ENCODE data around the gene NKAIN1.

Gene NKAIN1

DNA sequence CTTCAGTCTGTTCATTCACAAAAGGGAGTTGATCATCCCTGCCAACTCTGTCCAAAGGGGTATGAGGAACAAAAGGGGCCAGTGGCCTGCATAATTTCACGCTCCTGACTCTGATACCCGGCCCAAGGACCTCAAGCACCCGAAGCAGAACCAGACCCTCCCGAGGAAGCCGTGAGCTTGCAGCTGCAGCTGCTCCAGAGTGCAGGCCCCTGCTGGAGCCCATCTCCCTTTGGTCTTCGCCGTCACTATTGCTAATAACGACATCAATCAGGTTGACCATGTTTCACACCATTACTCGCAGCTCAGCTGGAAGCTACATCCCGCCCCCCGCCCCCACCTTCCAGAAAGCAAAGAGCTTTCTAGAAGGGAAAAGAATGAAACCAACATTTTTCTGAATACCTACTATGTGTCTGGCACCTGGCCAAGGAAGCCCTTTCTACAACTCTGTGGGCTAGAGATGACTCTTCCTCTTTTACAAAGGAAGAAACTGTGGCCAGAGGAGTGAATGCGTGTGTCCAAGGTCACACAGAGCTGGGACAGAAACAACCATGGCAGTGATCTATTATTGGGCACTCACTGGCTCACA, 5.5 kb downstream of the NKAIN1 start:
- Histone ChIP-seq H3K27ac (no peak overlapping the region), H3K4me3 (no peak overlapping the region)
- TF ChIP-seq, protein P1, sequence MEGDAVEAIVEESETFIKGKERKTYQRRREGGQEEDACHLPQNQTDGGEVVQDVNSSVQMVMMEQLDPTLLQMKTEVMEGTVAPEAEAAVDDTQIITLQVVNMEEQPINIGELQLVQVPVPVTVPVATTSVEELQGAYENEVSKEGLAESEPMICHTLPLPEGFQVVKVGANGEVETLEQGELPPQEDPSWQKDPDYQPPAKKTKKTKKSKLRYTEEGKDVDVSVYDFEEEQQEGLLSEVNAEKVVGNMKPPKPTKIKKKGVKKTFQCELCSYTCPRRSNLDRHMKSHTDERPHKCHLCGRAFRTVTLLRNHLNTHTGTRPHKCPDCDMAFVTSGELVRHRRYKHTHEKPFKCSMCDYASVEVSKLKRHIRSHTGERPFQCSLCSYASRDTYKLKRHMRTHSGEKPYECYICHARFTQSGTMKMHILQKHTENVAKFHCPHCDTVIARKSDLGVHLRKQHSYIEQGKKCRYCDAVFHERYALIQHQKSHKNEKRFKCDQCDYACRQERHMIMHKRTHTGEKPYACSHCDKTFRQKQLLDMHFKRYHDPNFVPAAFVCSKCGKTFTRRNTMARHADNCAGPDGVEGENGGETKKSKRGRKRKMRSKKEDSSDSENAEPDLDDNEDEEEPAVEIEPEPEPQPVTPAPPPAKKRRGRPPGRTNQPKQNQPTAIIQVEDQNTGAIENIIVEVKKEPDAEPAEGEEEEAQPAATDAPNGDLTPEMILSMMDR (IDR thresholded peaks at IDR 0.05), result no peak
- DNase-seq (ENCODE audit: low spot score), result no peak

DNA sequence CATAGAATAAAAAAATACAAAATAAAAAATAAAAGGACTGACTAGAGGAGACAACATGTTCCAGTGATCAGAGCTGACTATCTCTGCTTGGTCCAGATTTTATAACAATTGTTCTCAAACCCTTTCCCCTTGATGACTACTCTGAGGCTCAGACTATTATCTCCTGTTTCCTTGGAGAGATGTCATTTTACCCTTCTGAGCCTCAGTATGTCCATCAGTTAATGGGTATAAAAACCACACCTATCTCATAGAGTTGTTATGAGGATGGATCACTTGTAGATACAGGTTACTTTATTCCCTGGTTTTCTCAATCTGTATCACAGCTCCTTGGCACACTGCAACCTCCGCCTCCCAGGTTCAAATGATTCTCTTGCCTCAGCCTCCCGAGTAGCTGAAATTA, 7.0 kb downstream of the NKAIN1 start:
- TF ChIP-seq, protein P1 (IDR thresholded peaks at IDR 0.05), result no peak
- Histone ChIP-seq H3K27ac (no peak overlapping the region), H3K4me3 (no peak overlapping the region)
- no peak for DNase-seq (ENCODE audit: low spot score)

DNA sequence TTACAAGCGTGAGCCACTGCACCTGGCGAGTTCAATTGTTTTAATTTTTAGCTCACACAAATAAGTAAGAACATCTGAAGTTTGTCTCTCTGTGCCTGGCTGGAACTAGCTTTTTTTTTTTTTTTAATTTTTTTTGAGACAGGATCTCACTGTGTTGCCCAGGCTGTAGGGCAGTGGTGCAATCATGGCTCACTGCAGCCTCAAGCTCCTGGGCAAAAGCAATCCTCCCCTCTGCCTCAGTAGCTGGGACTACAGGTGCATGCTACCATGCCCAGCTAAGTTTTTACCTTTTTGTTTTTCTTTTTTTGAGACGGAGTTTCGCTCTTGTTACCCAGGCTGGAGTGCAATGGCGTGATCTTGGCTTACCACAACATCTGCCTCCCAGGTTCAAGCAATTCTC, 7.9 kb downstream of the NKAIN1 start:
- TF ChIP-seq, protein P1 (IDR thresholded peaks at IDR 0.05), result no peak
- Histone ChIP-seq H3K4me3 (no peak overlapping the region), H3K27ac (no peak overlapping the region)
- DNase-seq (ENCODE audit: low spot score), result no peak

DNA sequence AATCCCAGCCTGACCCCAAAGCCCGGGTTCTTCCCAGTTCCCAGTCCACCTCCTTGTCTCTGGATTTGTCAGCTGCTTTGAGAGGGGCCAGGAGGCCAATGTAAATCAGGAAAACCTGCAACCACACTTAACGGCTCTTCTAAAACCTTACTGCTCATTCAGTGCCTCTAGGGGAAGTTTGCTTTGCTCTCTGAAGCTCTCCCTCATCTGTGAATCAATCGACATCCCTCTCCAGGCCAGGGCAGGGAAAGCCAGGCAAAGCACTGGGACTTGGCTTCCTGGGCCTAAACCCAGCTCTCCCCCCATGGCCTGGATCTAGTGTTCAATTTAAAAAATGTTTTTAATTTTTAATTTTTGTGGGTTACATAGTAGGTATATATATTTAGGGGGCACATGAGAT, 9.3 kb downstream of the NKAIN1 start:
- no peak overlapping the region for H3K27ac ChIP-seq
- no peak overlapping the region for H3K4me3 ChIP-seq
- TF ChIP-seq, protein P1 (IDR thresholded peaks at IDR 0.05), result no peak
- DNase-seq (ENCODE audit: low spot score), result no peak

DNA sequence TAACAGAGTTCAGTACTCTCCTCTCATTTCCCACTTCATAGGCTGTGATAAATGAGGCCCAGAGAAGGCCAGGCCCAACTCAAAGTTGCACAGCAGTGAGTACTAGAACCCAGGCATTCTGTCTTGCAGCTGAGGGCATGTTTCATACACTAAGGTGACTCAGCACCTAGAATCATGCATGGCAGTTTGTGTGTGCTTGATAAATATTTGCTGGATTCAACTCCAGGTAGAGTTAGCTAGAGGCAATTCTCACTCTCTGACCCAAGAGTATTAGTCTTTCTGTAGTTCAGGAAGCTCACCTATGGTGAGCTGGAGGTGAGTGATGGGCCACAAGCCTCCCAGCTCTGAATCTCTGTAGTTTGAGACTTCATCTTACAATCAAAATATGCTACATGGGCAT, 10.7 kb downstream of the NKAIN1 start:
- Histone ChIP-seq H3K4me3 (no peak overlapping the region), H3K27ac (no peak overlapping the region)
- no peak for DNase-seq (ENCODE audit: low spot score)
- TF ChIP-seq, protein P1 (IDR thresholded peaks at IDR 0.05), result no peak

DNA sequence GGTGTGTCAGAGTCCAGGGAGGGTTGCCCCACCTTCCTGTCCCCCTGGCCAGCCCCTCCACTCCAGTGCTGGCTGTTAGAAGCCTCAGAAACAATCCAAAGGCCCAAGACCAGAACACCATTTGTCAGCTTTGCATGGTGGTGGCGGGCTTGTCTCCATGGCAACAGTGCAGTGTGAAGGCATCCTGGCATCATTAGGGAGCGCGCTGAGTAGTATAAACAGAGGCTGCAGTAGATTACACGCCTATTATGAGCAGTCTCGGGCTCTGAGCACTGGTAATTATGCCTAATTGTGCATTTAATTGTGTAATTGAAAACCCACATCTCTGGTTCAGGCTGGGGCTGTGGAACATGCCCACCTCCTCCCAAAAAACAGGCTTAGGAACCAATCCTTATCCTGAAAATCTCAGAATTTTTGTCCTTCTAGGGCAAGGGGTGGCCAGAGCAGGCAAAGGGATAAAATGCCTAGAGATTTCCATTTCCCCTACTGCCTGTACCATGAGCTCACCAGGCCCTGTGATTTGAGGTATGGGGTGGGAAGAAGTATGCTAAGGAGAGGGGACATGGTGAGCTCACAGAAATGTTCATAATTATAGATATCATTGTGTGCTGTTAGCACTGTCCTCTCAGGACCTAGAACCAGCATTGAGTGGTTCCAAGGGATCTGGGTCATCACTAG, 11.7 kb downstream of the NKAIN1 start:
- Histone ChIP-seq H3K4me3 (no peak overlapping the region), H3K27ac (no peak overlapping the region)
- TF ChIP-seq, protein P1 (IDR thresholded peaks at IDR 0.05), result no peak
- no peak for DNase-seq (ENCODE audit: low spot score)

DNA sequence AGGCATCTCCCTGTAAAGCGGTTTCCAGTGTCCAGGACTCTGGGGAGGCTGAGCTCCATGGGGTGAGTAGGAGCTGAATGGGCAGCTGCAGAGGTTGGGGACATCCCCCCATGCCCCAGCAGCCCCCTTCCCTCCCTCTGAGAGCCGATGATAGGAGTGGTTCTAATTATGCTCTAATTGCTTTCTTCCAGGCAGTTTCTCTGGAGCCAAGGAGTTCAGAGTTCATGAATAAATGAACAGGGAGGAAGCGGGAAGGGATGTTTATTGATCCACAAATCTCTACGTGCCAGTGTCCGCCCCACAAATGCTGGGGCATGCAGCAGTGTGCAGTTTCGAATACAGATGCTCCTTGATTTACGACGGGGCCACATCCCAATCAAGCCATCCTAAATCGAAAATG, 15.6 kb downstream of the NKAIN1 start:
- no peak overlapping the region for H3K27ac ChIP-seq
- TF ChIP-seq, protein P1 (IDR thresholded peaks at IDR 0.05), result no peak
- DNase-seq (ENCODE audit: low spot score), result no peak
- no peak overlapping the region for H3K4me3 ChIP-seq
